Activated CD8-positive, alpha-beta memory T cell treated with anti-CD3 and anti-CD28 coated beads for 4 hours (primary cell): ENCODE measurements around the gene GOT1.

Experiments
- DNase-seq, 2 donors: peaks; one replicate each; pipeline ENCODE4 v3.0.0-alpha.2; 2020; ENCODE audit warnings: low read depth in 2 of 2

The GOT1 gene

DNA sequence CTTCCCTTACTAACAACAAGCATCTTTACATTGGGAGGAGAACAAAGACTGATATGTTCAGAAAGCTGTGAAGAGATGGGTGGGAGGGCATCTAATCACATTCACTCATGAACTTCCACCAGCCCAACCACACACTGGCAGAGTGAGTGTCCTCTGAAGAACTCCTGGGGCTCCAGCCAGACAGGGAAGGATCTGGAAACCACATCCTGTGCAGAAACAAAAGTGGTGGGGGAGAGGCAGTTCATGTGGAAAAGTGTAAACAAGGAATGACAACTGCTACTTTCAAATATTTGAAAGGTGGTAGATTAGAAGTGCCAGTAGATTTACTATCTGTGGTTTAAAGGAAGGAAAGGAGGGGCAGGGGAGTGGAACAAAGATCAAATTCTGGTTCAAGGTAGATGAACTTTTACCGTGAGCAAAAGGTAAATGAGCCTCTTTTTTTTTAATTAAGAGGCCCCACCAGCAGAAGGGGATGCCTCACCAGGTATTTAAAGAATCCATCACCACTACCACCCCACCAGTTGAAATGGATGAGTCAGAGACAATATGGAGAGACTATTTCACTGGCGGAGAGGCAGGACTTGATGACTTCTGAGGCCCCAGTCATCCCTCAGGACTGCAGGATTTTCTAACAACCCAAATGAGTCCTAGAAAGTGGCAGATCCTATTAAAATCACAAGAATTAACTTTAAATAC lies 34.5 kb downstream of the GOT1 start:
- DNase-seq = no peak

DNA sequence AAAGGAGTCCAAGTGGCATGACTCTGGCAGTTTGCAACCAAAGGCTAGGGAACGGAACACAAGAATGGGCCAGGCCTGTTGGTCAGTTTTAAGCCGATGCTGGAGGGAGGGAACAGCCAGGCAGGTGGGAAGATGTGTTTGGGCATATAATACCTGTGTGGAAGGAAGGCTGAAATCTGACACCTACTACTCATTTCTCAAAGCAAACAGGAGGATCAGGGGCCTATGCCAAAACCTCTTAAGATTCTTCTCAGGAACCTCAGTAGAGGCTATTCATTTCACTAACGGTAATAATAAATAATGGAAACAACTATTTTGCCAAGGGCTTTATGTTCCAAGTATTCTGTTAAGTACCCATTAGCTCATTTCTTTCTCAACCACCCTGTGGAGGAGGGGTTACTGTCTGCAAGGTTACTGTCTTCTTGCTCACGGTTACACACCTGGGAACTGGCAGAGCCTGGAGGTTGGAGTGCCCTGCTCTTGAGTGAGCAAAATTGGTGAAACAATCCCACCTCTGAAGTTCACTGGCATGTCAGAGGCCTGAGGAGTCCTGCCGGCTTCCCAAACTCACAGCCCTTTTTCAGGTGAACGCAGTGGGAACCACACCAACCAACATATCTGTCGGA lies 35.5 kb downstream of the GOT1 start:
- no peak for DNase-seq

DNA sequence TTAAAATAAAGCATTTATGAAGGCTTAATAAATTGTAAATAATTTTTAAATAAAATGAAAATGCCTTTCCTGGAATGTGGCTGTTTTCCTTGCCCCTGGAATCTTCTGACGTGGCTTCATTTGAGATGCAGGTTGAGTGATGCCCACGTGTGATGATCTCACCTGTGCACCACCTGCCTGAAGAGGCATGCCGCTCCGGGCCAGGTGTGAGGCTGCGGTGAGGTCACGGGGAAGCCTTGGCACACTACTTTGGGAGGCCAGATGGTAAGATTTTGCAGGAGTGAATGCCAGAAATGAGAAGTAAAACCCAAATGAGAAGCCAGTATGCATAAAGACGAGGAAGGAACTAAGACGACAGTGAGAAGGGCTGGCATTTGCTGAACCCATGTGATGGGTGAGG lies 36.2 kb downstream of the GOT1 start:
- no peak for DNase-seq

DNA sequence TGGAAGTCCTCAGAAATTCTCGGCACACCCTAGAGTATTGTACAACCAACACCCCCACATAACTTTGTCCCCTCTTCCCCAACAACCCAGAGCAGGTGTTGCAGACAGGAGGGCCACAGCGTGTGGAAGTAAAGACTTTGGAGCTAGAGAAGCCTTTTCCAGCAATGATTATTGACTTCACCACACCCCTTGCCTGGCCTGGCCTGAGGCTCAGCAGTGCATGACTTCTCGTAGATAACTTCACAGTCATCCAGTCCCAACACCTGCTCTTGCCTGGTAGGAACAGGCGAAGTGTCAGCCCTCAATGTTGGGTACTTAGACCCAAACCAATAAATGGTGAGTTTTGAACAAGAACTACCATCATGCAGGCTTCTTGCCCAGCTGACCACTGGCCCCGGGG lies 36.7 kb downstream of the GOT1 start:
- no peak for DNase-seq

DNA sequence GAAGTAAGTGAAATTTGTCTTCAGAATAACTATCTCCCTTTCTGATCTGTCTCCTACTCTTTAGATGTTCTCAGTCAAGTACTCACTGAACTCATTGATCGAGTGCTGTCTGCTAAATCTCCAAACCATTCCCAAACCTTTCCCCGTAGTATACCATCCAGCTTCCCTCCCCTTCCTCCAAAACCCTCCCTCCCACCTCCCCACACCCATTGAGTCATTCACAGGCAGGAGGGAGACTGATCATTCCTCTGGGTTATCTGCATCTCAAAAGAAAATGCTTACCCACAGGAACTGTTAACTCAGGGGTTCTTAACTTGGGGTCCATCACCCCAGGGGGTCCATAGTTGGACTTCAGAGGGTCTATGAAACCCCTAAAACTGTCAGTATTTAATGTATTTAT lies 37.4 kb downstream of the GOT1 start:
- no peak for DNase-seq

DNA sequence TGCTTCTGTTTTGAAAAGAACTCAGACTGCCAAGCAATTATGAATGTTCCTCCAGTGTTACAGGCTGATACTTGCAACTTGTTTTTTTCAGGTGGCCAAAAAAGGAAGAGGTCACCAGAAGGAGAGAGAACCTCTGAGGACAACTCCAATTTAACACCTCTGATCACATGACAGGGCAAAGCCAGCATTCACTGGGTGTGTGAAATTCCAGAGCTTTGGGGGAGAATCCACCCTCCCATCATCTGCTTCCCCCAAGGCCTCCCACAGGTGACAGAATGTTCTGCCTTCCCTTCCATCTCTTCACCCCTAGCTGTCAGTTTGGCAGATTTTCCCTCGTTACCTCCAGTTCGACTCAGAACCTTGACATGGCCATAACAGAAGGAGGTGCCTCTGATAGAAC lies 39.1 kb downstream of the GOT1 start:
- DNase-seq = no peak

DNA sequence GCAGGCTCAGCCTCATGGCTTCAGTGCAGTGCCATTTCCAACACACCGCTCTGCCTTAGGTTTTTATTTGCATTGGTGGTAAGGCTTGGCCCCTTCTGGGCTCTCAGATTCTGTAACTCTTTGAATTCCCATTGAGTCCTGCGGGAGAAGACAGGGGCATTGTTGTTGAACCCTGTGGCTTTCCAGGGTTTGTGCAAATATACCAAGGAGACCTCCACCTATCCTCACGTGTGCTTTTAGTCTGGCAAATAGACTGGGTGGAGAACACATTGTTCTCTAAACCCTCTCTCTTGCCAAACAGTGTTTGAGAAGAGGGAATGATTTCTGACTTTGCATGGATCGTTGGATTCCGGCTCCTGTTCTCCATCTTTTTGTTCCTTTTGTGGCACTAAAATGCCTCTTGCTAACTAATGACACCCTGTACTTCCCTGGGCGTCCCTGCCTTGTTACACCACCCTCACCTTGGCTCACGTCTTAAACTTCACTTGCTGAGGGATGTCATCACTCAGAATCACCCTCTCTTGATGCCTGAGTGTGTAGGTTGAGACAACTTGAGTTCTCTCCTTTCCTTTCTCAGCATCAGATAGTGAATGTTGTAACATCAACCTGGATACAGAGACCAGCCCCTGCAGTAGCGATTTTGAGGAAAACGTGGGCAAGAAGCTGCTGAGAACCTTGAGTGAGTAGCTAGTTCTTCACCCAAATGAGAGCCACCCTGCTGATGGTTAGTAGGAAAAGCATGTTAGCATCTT lies 40.5 kb downstream of the GOT1 start:
- DNase-seq = no peak

DNA sequence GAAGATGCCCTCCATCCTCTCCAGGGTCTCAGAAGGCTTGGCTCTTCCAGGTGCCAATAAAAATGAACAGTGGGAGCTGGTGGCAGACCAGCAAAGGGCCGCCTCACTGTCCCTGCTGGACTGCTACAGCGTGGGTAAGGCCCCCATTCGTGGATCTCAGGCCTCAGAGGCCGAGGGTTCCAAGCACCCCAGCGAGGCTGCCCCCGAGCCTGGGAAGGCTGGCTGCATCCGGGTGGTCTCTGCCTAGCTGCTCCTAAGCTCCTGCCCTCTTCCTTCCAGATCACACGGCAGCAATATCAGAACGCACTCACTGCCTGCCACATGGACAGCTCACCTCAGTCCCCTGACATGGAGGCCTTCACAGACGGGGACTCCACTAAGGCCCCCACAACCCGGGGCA lies 42.9 kb downstream of the GOT1 start:
- no peak for DNase-seq

DNA sequence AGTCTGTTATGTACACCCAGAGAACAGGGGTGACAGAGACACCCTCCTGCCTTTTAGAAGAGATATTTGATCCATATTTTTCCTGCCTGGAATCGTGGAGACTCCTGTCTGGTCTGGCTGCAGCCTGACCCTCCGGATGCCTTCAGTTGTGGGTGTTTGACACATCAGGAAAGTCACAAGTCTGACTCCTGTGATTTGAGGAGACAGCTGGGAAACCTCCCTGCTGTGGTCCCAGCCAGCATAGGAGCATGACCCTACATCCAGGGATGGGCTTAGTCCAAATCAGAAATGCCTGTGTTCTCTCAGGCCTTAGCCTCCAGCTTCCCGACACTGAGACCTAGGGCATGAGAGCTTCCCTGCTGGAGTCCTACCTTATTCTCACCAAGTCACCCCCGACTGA lies 43.4 kb downstream of the GOT1 start:
- DNase-seq = no peak

DNA sequence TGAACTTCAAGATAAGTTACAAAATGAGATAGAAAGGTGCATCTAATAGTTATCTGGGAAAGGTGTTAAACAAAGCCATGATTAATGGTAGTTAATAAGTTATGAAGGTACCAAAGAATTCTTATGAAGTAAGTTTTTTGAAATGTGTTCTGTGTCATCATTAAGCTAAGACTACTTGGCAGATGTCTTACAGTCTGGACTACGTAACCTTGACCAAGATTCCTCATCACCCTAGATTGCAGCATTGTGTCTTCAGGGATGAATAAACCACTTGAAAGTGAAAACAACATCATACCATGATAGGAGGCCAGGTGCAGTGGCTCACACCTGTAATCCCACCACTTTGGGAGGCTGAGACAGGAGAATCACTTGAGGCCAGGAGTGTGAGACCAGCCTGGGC lies 48.2 kb downstream of the GOT1 start:
- no peak for DNase-seq

DNA sequence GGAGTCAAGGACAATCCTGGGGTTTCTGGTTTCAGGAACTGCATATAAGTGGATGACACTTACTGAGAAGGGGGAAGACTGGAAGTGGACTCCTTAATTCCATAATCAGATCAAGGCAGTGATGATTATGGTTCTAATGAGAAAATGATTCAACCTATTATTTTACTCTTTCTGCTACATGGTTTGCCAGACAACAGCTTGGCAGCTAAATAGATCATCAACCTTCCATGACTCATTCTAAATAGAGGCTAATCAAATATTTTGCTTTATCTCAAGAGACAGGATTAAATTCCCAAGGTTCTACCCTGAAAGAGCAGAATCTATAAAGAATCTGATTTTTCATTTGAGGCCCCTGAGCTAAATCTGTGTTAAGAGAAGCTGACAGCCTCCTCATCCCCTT lies 55.0 kb downstream of the GOT1 start:
- DNase-seq = no peak

DNA sequence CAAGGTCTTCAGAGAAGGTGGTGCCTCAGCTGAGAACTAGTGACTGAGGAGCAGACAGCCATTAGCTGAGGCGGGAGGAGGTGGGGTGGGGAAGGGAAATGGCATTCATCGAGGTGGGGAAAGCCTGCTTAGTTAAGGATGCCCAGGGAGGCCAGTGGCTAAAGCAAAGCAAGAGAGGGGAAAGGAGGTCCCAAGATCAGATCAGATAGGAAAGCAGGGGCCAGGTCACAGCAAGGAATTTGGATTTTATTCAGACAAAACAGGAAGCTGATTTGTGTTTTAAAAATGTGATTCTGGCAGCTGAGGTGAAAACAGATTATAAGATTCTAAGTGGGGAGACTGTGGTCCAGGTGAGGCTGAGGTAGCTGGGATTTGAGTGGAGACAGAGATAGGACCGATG lies 55.5 kb downstream of the GOT1 start:
- no peak for DNase-seq

DNA sequence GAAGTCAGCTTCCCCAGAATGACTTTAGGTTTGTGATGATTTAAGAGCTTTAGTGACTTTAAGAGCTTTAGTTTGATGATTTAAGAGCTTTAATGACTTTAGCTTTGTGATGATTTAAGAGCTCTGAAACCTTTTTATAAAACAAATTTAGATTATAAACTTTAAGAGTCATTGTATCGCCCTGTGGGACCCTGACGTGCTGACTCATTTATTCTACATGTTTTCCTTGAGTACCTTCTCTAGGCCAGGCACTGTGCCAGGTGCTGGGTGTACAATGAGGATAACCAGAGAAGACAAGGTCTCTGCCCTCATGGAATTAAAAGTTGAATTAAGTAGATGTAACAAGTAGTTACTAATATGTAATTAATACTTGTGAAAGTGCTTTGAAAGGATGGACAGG lies 55.9 kb downstream of the GOT1 start:
- DNase-seq = no peak

DNA sequence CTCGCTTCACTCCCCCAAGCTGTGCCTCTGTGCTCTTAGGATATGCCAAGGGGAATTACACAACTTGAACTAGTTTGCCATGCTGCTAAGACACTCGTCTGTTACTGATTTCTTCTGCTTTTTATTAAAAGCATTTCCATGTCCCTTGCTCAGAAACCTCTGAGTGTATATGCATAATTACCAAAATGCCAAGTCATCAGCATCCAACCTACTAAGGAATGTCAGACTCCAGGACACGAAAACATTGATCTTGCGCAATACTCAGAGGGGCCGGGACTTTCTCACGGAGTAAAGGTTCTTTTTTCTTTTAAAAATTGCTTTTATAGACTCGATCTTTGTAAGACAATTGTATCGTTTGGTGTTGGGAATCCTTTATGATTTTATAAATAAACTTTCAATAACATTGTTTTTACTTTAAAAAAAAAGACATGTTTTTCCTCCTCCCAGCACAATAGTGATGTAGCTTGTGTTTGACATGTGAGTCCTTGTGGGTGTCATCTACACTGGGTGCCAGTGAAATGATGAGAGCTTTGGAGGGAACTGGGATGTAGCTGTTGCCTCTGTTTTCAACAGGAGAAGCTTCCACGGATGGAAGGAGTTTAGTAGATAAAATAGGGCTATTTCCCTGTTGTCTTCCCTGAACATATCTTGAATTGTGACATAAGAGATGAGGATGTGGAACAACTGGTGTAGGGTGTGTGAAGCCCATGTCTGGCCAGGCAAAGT lies 57.7 kb downstream of the GOT1 start:
- no peak for DNase-seq

DNA sequence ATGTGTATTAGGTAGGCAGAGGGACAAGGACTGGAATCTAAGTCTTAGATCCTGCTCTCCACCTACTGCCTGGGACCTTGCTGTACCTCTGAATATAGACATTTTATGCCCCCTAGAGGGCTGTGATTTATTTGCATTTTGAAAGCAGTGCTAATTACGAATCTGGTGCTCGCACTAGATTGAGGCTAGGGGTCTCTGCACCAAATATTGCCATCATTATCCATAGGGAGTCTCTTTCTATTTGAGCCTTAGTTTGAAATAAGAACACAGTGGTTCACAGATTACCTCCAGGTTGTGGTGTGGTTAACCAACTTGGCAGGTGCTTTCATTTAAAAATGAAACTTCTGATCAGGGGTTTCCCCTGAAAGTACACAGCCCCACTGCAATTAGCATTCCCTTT lies 59.4 kb downstream of the GOT1 start:
- DNase-seq = no peak

DNA sequence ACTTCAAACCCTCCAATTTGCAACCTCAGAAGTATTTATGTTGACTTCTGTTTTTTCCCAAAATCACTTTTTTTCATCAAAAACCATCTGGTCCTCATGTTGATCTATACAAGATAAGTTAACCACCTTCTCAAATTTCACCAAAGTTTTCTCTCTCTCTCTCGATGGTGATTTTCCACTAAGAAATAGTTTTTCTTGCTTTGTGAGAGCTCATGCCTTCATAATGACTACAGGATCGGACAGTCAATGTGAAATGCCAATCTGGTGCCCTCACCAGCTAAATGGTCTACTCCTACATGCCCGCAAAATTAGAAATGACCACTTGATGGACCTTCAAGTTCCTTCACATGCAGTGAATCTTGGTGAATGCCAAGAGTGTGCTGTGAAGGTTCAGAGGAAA lies 60.9 kb downstream of the GOT1 start:
- DNase-seq = no peak

DNA sequence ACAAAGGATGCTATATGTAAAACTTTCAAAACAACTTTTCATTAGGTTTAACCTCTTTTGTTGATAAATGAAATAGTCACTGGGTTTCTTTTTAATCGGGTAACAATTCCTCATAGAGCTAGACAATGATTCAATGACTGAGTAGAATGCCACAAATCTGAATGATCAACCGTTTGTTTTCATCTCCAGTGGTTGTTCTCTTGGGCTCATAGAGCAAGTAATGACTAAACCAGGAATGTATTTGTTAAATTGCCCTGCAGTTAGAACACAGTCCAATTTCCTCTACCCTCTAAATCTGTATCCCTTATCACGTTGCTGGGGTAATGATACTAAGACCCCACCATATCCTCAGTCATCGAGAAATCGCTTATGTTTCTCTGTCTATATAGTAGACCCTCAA lies 61.3 kb downstream of the GOT1 start:
- no peak for DNase-seq

DNA sequence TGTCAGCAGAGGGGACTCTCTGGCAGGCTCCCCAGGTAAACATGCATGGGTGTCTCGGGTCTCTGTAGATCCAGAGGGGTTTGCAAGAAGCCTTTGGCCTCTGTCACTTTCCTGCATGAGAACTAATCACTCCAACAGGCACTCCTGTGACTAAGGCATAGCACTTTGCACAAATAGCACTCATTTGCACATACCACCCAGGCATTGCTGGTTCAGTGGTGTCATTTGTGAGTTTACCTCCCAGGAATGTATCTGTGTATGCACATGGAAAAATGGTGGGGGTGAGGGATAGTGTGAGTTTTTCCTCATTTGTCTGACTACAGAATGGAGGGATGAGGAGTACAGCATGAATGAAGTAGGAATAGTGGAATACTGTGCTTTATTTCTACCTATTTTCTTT lies 61.8 kb downstream of the GOT1 start:
- no peak for DNase-seq

DNA sequence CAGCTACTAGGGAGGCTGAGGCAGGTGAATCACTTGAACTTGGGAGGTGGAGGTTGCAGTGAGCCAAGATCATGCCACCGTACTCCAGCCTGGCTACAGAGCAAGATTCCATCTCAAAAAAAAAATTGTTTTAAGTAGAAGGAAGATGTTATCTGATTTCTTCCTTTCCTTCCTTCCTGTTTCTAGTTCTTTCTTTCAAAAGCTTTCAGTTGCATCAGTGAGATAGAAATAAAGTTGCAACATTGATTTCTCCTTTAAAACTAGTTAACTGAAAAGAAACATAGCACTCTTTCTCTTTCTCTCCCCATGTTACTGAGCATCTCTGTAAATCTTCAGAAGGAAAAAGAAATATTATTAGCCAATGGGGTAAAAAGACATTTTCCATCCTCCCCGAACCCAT lies 63.8 kb downstream of the GOT1 start:
- no peak for DNase-seq

DNA sequence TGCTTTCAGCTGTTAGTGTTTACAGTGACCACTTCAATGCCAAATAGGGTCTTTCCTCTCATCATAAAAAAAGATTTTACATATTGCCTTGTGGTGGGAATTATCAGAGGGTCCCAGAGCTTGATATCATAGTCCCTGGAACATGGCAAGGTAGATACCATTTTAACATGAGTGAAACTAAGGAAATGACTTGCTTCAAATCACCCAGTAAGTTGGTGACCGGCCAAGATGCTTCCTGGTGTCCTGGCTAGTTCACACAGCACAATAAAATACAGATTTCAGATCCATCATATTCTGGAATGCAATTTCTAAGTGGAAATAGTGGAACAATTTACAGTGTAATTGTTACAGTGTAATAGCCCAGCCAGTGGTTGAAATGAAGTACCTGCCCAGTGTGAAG lies 64.7 kb downstream of the GOT1 start:
- no peak for DNase-seq

DNA sequence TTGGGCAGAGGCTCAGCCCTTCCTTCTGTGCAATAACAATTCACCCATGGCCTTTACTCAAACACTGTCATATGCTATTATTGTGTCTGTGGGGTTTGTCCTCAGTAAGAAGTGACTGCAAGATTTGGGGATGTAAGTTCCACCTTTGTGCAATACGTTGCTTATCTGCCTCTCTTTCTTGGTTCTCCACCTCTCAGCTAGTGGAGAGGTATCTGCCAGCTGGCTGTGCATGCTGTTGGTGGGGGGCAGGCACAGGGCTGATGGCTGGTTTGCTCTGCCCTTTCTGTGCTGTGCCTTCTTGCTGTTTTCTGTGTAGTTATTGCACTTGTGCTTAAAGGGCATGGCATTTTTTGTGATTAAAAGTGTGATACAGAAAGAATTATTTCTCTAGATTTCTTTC lies 65.1 kb downstream of the GOT1 start:
- no peak for DNase-seq

DNA sequence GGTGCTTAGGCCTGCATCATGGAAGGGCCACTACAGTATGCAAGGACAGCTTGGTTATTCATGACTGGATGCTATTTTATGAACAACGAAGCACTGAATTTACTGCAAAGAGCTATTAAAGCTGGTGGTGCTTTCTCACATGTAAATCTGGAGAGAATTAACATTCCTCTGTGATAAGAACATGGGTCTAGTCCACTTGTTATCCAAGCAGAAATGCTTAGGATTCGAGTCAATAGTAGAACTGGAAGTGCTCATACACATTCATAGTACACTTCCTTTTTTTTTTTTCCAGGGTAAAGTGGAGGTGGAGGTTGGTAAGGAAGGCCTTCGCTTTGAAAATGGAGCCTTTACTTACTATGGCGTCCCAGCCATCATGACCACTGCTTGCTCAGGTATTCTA lies 66.3 kb downstream of the GOT1 start:
- no peak for DNase-seq

DNA sequence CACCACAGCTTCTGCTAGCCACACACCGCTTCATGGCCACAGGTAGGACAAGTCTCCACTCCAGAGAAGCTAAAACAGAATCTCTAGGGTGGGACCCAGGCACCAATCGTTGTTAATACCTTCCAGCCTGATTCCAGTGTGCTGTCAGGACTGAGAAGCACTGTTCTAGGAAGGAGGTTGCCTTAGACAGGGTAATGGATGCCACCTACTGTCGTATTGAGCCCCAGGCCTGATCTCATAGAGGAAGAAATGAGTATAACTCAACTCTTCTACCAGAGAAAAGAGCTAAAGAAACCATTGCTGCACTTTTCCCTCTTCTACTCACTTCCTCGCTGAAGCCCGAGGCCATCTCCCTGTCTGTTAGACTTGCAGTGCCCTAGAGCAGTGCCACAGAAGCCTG lies 69.5 kb downstream of the GOT1 start:
- no peak for DNase-seq
